HepG2 (cell line): Measurements from ENCODE around the gene CA9. TPM values are rescaled to one million over a fixed set of nuclear protein-coding genes. Genes with fewer than 3 reads are reported as not detected.
A peak's percentile ranks its signal among the peaks of the same experiment; 100 is the strongest.

Source experiments
- ATAC-seq: fragments of 200-7000 bp; cut with Tn5 transposase; 3 replicates; pipeline ENCODE4 v1.9.1; 2020; ENCODE audit warnings: mild to moderate bottlenecking, moderate library complexity
- BruUV-seq: library from RNA; stranded (reverse); fragments of 400-500 nt; replicated peaks from 2 replicates; lab custom pipeline; 2021; lab: Mats Ljungman, UMichigan
- CTCF ChIA-PET: fragments of 300-600 bp; formaldehyde crosslinking; extraction: SDS; loops from one replicate; lab custom pipeline; 2021; ENCODE audit warnings: low total read pairs, inconsistent platforms, low intra/inter-chr PET ratio; lab: Yijun Ruan, JAX
- POLR2A ChIA-PET: fragments of 350-600 bp; sonication (Branson Sonifier 250); formaldehyde crosslinking; loops from one replicate; lab custom pipeline; 2020; ENCODE audit warnings: antibody characterized with exemption, inconsistent platforms; lab: Yijun Ruan, JAX
- DNase-seq: peaks from one replicate; pipeline ENCODE4 v3.0.0-alpha.2; 2015; ENCODE audit warnings: low spot score
- FAIRE-seq: peaks from 3 replicates; lab custom pipeline; 2011; peaks lifted over from hg19 to GRCh38; lab: Jason Lieb, UNC
- H2AFZ ChIP-seq: one replicate; pipeline ENCODE4 v1.6.1; 2011; ENCODE audit warnings: low read length, inconsistent platforms
- H3K27ac ChIP-seq: fragments of 300-600 bp; 3 replicates; pipeline ENCODE4 v1.8.0; 2011; ENCODE audit warnings: mixed run types, mild to moderate bottlenecking, mixed read lengths, low read length, inconsistent platforms; ENCODE audit not compliant: insufficient read depth; ENCODE audit errors: extremely low read length
- H3K27me3 ChIP-seq, 2 experiments: fragments of 200-600 bp in 1 of 2; 2 replicates in 1 of 2; 3 replicates in 1 of 2; pipeline versions ENCODE4 v1.6.0 to v1.8.0; 2011; ENCODE audit warnings: low read length in 2 of 2, mild to moderate bottlenecking in 2 of 2, moderate library complexity in 2 of 2, inconsistent platforms in 1 of 2; ENCODE audit not compliant: insufficient read depth in 2 of 2, control insufficient read depth in 1 of 2
- H3K36me3 ChIP-seq, 2 experiments: fragments of 200-600 bp in 1 of 2; replicated peaks in 1 of 2; 2 replicates in 1 of 2; 3 replicates in 1 of 2; pipeline versions ENCODE4 v1.5.1 to v1.8.0; 2011; ENCODE audit warnings: low read length in 2 of 2, inconsistent platforms in 1 of 2; ENCODE audit not compliant: insufficient read depth in 2 of 2, control insufficient read depth in 1 of 2
- H3K4me1 ChIP-seq: 2 replicates; pipeline ENCODE4 v1.5.1; 2012; ENCODE audit warnings: low read length, inconsistent platforms; ENCODE audit not compliant: insufficient read depth
- H3K4me2 ChIP-seq: 2 replicates; pipeline ENCODE4 v1.6.0; 2011; ENCODE audit warnings: low read depth, low read length, inconsistent platforms
- H3K4me3 ChIP-seq, 3 experiments: fragments of 200-600 bp in 1 of 3; sonication (generic), shearing (Covaris generic) in 1 of 3; replicated peaks in 1 of 3; 2 replicates each; pipeline ENCODE4 v1.5.1; 2011 to 2016; ENCODE audit warnings: low read length in 3 of 3, inconsistent platforms in 2 of 3, low read depth in 2 of 3, mild to moderate bottlenecking in 2 of 3, control low read depth in 1 of 3, mixed read lengths in 1 of 3; ENCODE audit not compliant: insufficient read depth in 1 of 3
- H3K79me2 ChIP-seq: one replicate; pipeline ENCODE4 v1.6.1; 2011; ENCODE audit warnings: low read length, inconsistent platforms; ENCODE audit not compliant: insufficient read depth
- H3K9ac ChIP-seq: 2 replicates; pipeline ENCODE4 v1.6.0; 2011; ENCODE audit warnings: mild to moderate bottlenecking, low read depth, low read length, inconsistent platforms; ENCODE audit not compliant: insufficient read depth
- H3K9me3 ChIP-seq: 2 replicates; pipeline ENCODE4 v1.5.1; 2012; ENCODE audit warnings: mild to moderate bottlenecking, low read length
- H4K20me1 ChIP-seq: 2 replicates; pipeline ENCODE4 v1.6.0; 2011; ENCODE audit warnings: inconsistent platforms, mild to moderate bottlenecking, low read length, moderate library complexity; ENCODE audit not compliant: insufficient read depth
- MEF2D ChIP-seq: sonication (generic); formaldehyde crosslinking; IDR thresholded peaks from 2 replicates; pipeline ENCODE4 v1.5.1; 2020; ENCODE audit warnings: mild to moderate bottlenecking, missing genetic modification reagents
- MYC ChIP-seq: sonication (generic); formaldehyde crosslinking; IDR thresholded peaks from 2 replicates; pipeline ENCODE4 v1.9.0; 2021; ENCODE audit warnings: missing genetic modification reagents, borderline replicate concordance
- NONO ChIP-seq, 2 experiments: fragments of 450-650 bp in 1 of 2; sonication (generic) in 1 of 2; formaldehyde crosslinking in 1 of 2; IDR thresholded peaks in 1 of 2; conservative IDR thresholded peaks in 1 of 2; 2 replicates each; pipeline versions ENCODE4 v1.6.1 to v1.8.0; 2017 to 2022; ENCODE audit warnings: mild to moderate bottlenecking in 1 of 2, missing genetic modification reagents in 1 of 2, moderate library complexity in 1 of 2
- ZBTB2 ChIP-seq: sonication (generic); formaldehyde crosslinking; IDR thresholded peaks from 2 replicates; pipeline ENCODE4 v1.8.0; 2022; ENCODE audit warnings: low read depth, missing genetic modification reagents
- ZNF143 ChIP-seq: sonication (generic); formaldehyde crosslinking; IDR thresholded peaks from 2 replicates; pipeline ENCODE4 v1.4.0; 2020; ENCODE audit warnings: missing genetic modification reagents
- ZNF563 ChIP-seq: sonication (generic); formaldehyde crosslinking; IDR thresholded peaks from 2 replicates; pipeline ENCODE4 v1.8.0; 2022; ENCODE audit warnings: mild to moderate bottlenecking, moderate library complexity, missing genetic modification reagents
- ZNF598 ChIP-seq: sonication (generic); formaldehyde crosslinking; IDR thresholded peaks from 2 replicates; pipeline ENCODE4 v1.5.1; 2020; ENCODE audit warnings: mild to moderate bottlenecking, missing genetic modification reagents, borderline replicate concordance
- ZSCAN31 ChIP-seq: sonication (generic); formaldehyde crosslinking; IDR thresholded peaks from 2 replicates; pipeline ENCODE4 v1.5.0; 2020; ENCODE audit warnings: low read depth, mild to moderate bottlenecking, missing genetic modification reagents
- WGBS: methylation state at CpG from one replicate; pipeline ENCODE4 v1.1.6; 2017; ENCODE audit warnings: low lambda C conversion rate; 5-methylcytosine and 5-hydroxymethylcytosine counted together
- in situ Hi-C: cut with HindIII; loops from 2 replicates; pipeline ENCODE4 v1.10.0; 2017; ENCODE audit warnings: low pct_unique_long_range_greater_than_20kb; ENCODE audit not compliant: extremely low pct_ligation_motif_present
- intact Hi-C: fragments of 100-400 bp; cut with micrococcal nuclease; formaldehyde crosslinking; loops from one replicate; pipeline ENCODE4 v1.10.0; 2022; ENCODE audit not compliant: unreplicated experiment
- polyA plus RNA-seq, 8 experiments: library from polyadenylated mRNA; depleted of rRNA in 3 of 8; stranded (reverse) in 7 of 8; unstranded in 1 of 8; fragments of >200 nt; fragmentation: Illumina TruSeq in 4 of 8; extraction: Trizol in 4 of 8; gene quantifications; 2 replicates each; pipeline versions ENCODE4 v1.2.1 to v1.2.3, GENCODE V29; 2011 to 2016; ENCODE audit warnings: low read depth in 4 of 8, missing spikeins in 1 of 8, mixed read lengths in 1 of 8; ENCODE audit not compliant: insufficient read depth in 1 of 8
- total RNA-seq, 5 experiments: library from RNA; depleted of rRNA; stranded (reverse); fragments of >200 nt; fragmentation: Illumina TruSeq; extraction: Trizol; gene quantifications; 2 replicates each; pipeline ENCODE4 v1.2.3, GENCODE V29; 2016; ENCODE audit warnings: low read depth in 1 of 5

Gene CA9
- total and polyA plus RNA-seq, 2 of the 13 experiments (the other 11 are each of a cell fraction or from before 2014, with no cell fraction given), result 0.13 to 152 TPM

- peak overlapping the region; percentile 75 to 84 (median 81) for H3K4me3 ChIP-seq
- WGBS, result 81% methylated on average over 6 of the region's 10 CpGs
- ChIA-PET CTCF (no interaction called here), POLR2A (interaction anchor here (1.0 to 6.1 kb wide), 17 partner anchors 11 to 530 kb away, joined by 3 to 68 read pairs (median 5); partner anchors contain the start of genes ARHGEF39, CA9, CCDC107 and CREB3)
- TF ChIP-seq MYC (CRISPR knock-in tag) (no peak), MEF2D (0 out of 2 replicates have a peak, but pooled peaks have one; percentile 35), NONO (IDR thresholded peaks at IDR 0.05) (no peak), NONO (CRISPR knock-in tag; conservative IDR thresholded peaks at IDR 0.05) (no peak), ZBTB2 (CRISPR knock-in tag) (no peak), ZNF143 (CRISPR knock-in tag) (0 out of 2 replicates have a peak, but pooled peaks have one; percentile 5), ZNF563 (CRISPR knock-in tag) (no peak), ZSCAN31 (CRISPR knock-in tag) (0 out of 2 replicates have a peak, but pooled peaks have one; percentile 10), ZNF598 (CRISPR knock-in tag) (no peak)
- peak overlapping the region; percentile 90 for H3K4me2 ChIP-seq
- DNase-seq (no peak), FAIRE-seq (no peak), ATAC-seq (peak; percentile 52; the same call in 2 of the 3 replicates)
- no TSS peak for BruUV-seq
- in situ Hi-C loops (no loop called here), intact Hi-C loops (loop anchor here (1.0 to 10.0 kb wide), 2 partner anchors 22 to 46 kb away; no protein-coding TSS in a partner anchor)
- H3K36me3 ChIP-seq, result no peaks in the 10 kb centered on the region
- no peaks in the 10 kb centered on the region for H3K27me3 ChIP-seq
- H4K20me1 ChIP-seq, result no peaks in the 10 kb centered on the region
- H3K4me1 ChIP-seq, result peaks cover 65% of the 10 kb centered on the region
- H3K79me2 ChIP-seq, result no peaks in the 10 kb centered on the region
- peak overlapping the region; percentile 26 for H3K27ac ChIP-seq
- H2AFZ ChIP-seq, result peak overlapping the region; percentile 63
- H3K9me3 ChIP-seq, result no peaks in the 10 kb centered on the region
- peak overlapping the region; percentile 68 for H3K9ac ChIP-seq
Measured at GRCh38 chr9:35691334-35691650, 17.6 kb downstream of the CA9 start.
